Activated T-cell treated with anti-CD3 and anti-CD28 coated beads, Interleukin-2, amount 50 U/mL, for 4 hours (primary cell): ENCODE data around the gene ARMC10. TPM values are rescaled to one million over a fixed set of nuclear protein-coding genes. Genes with fewer than 3 reads are reported as not detected.

Experiments
- ATAC-seq, 2 donors: fragments of 200-7000 bp; cut with Tn5 transposase; one replicate each; pipeline ENCODE4 v1.10.0; 2021
- DNase-seq: peaks from one replicate; pipeline ENCODE4 v3.0.0-alpha.2; 2020
- H3K27me3 Mint-ChIP-seq: one replicate; pipeline ENCODE4 v1.8.0; 2021; ENCODE audit warnings: low read depth, mixed read lengths
- H3K36me3 Mint-ChIP-seq: one replicate; pipeline ENCODE4 v1.8.0; 2022; ENCODE audit warnings: mixed read lengths; ENCODE audit not compliant: insufficient read depth
- H3K4me1 Mint-ChIP-seq: one replicate; pipeline ENCODE4 v1.8.0; 2021; ENCODE audit warnings: low read depth, mixed read lengths
- H3K4me3 Mint-ChIP-seq: one replicate; pipeline ENCODE4 v1.8.0; 2021; ENCODE audit warnings: mild to moderate bottlenecking, moderate library complexity, mixed read lengths
- H3K9me3 Mint-ChIP-seq: one replicate; pipeline ENCODE4 v1.8.0; 2021; ENCODE audit warnings: mixed read lengths
- total RNA-seq, 3 donors: library from RNA; stranded (reverse); gene quantifications; one replicate each; pipeline ENCODE4 v1.2.1, GENCODE V29; 2021

The ARMC10 gene
- total RNA-seq, 3 donors from 2014 or later = 54.3 to 58.3 (median 55.1) TPM

DNA sequence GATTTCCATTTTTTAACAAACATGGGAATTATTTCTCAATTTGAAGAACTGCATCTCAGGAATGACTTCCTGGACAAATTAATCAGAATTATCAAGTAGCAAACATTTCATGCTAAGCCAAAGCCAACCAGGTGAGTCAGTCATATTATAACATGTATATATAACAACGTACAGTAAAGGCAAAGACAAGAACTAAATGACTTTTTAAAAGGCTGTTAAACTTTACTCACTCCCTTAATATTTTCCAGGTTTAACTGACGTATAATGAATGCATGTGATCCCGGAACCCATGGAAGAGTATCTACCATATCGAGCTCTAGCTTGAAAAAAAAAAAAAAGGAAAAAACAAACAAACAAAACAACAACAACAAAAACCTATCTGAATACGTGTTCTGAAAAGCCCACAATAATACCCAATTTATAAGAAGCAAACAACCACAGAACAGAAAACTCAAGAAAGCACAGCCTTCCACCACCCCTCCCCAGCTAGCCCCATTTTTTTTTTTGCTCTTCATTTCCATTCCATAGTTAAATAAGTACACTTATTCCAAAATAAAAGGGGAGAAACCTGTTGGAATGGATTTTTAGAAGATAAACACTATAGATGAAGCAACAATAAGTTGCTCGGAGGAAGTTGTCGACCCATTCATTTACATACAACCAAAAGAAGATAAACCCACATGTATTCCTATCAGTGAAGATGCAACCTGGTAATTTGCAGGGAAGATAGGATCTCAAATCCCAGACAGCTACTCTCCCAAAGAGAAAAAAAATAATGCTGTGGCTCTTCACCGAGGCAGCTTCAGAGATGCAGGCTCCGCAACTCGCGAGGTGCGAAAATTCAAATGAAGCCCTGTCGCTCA is 73.4 kb downstream of the ARMC10 start:
- no peak for ATAC-seq
- H3K36me3 Mint-ChIP-seq = peaks cover 4% of the 10 kb centered on the region
- H3K27me3 Mint-ChIP-seq = no peaks in the 10 kb centered on the region
- no peak for DNase-seq
- peak overlapping the region; percentile 98 for H3K4me3 Mint-ChIP-seq
- peaks cover 38% of the 10 kb centered on the region for H3K4me1 Mint-ChIP-seq
- no peaks in the 10 kb centered on the region for H3K9me3 Mint-ChIP-seq

Other genes with a start within 250 kb of the ARMC10 start
- under 1 TPM in 1 of 3 donors, not detected in 2; 0.14 TPM for gene LRRC17, start 162.1 kb upstream of the ARMC10 start, total RNA-seq
- 1 to 10 TPM in 1 of 3 donors, under 1 TPM in 2; 0.84 to 1.1 (median 0.96) TPM for gene FBXL13, start 344 bp upstream of the ARMC10 start, total RNA-seq
- gene NAPEPLD, start 74.0 kb downstream of the ARMC10 start, total RNA-seq = 1 to 10 TPM; 4.7 to 8.0 (median 5.5) TPM
- gene PMPCB, start 222.3 kb downstream of the ARMC10 start, total RNA-seq = 10 to 100 TPM; 81.3 to 87.7 (median 87.4) TPM